Neural cell (in vitro differentiated cells): ENCODE measurements around the gene SYTL4. TPM values are rescaled to one million over a fixed set of nuclear protein-coding genes. Genes with fewer than 3 reads are reported as not detected.

Experiments
- H2AFZ ChIP-seq: fragments of 200-600, 300-800 bp; sonication (generic), shearing (Covaris generic); 2 replicates; pipeline ENCODE4 v1.6.0; 2014; ENCODE audit warnings: low read depth, mild to moderate bottlenecking, antibody characterized with exemption, low read length, moderate library complexity
- H3F3A ChIP-seq: fragments of 200-600 bp; shearing (Covaris generic); 2 replicates; pipeline ENCODE4 v1.6.1; 2016; ENCODE audit warnings: mild to moderate bottlenecking, moderate library complexity, mixed read lengths, antibody characterized with exemption, low read length; ENCODE audit not compliant: insufficient read depth, poor library complexity, severe bottlenecking
- H3K27ac ChIP-seq: fragments of 200-600, 300-800 bp; sonication (generic), shearing (Covaris generic); 2 replicates; pipeline ENCODE4 v1.5.1; 2014; ENCODE audit warnings: mild to moderate bottlenecking, low read length, moderate library complexity
- H3K27me3 ChIP-seq: fragments of 300-800, 200-600 bp; sonication (generic), shearing (Covaris generic); 2 replicates; pipeline ENCODE4 v1.6.0; 2014; ENCODE audit warnings: mild to moderate bottlenecking, low read depth, low read length, moderate library complexity; ENCODE audit not compliant: insufficient read depth
- H3K36me3 ChIP-seq: fragments of 300-800, 200-600 bp; sonication (generic), shearing (Covaris generic); 2 replicates; pipeline ENCODE4 v1.5.1; 2014; ENCODE audit warnings: mild to moderate bottlenecking, antibody characterized with exemption, low read length, moderate library complexity; ENCODE audit not compliant: insufficient read depth
- H3K4me2 ChIP-seq: fragments of 300-800, 200-600 bp; sonication (generic), shearing (Covaris generic); 2 replicates; pipeline ENCODE4 v1.6.0; 2014; ENCODE audit warnings: mild to moderate bottlenecking, low read length
- H3K4me3 ChIP-seq: fragments of 300-800, 200-600 bp; sonication (generic), shearing (Covaris generic); 2 replicates; pipeline ENCODE4 v1.5.1; 2014; ENCODE audit warnings: mild to moderate bottlenecking, low read length, moderate library complexity
- H3K79me2 ChIP-seq: fragments of 200-600 bp; shearing (Covaris generic); replicated peaks from 2 replicates; pipeline ENCODE4 v1.6.0; 2014; ENCODE audit warnings: mild to moderate bottlenecking, low read length, moderate library complexity; ENCODE audit not compliant: insufficient read depth
- H3K9ac ChIP-seq: fragments of 300-800, 200-600 bp; sonication (generic), shearing (Covaris generic); 2 replicates; pipeline ENCODE4 v1.6.1; 2016; ENCODE audit warnings: mild to moderate bottlenecking, low read length, mixed read lengths
- H3K9me2 ChIP-seq: fragments of 200-600 bp; shearing (Covaris generic); 2 replicates; pipeline ENCODE4 v1.6.1; 2016; ENCODE audit warnings: mild to moderate bottlenecking, low read length, mixed read lengths; ENCODE audit not compliant: insufficient read depth
- H3K9me3 ChIP-seq: fragments of 200-600, 300-800 bp; sonication (generic), shearing (Covaris generic); 2 replicates; pipeline ENCODE4 v1.6.1; 2016; ENCODE audit warnings: mild to moderate bottlenecking, mixed run types, low read length, moderate library complexity, mixed read lengths
- H4K20me1 ChIP-seq: fragments of 200-600 bp; shearing (Covaris generic); 2 replicates; pipeline ENCODE4 v1.6.1; 2016; ENCODE audit warnings: mild to moderate bottlenecking, mixed run types; ENCODE audit not compliant: insufficient read depth
- CTCF ChIP-seq: fragments of 450-650 bp; IDR thresholded peaks from 2 replicates; pipeline ENCODE4 v1.5.1; 2014; ENCODE audit warnings: antibody characterized with exemption, mild to moderate bottlenecking, moderate library complexity; ENCODE audit not compliant: poor library complexity, severe bottlenecking
- EP300 ChIP-seq: fragments of 450-650 bp; conservative IDR thresholded peaks from 2 replicates; pipeline ENCODE4 v1.6.1; 2014; ENCODE audit warnings: antibody characterized with exemption, mild to moderate bottlenecking, moderate library complexity; ENCODE audit not compliant: poor library complexity, severe bottlenecking
- EZH2 ChIP-seq: fragments of 200-600, 300-800 bp; shearing (Covaris generic), sonication (generic); IDR thresholded peaks from 2 replicates; pipeline ENCODE4 v1.6.1; 2014; ENCODE audit warnings: antibody characterized with exemption, low read length, borderline replicate concordance, mild to moderate bottlenecking; ENCODE audit not compliant: insufficient read depth, poor library complexity, severe bottlenecking
- MXI1 ChIP-seq: fragments of 450-650 bp; conservative IDR thresholded peaks from 2 replicates; pipeline ENCODE4 v1.6.1; 2014; ENCODE audit warnings: antibody characterized with exemption, mild to moderate bottlenecking; ENCODE audit not compliant: poor library complexity, severe bottlenecking
- POLR2AphosphoS5 ChIP-seq: IDR thresholded peaks from 2 replicates; pipeline ENCODE4 v1.6.1; 2012
- RAD21 ChIP-seq: fragments of 450-650 bp; conservative IDR thresholded peaks from 2 replicates; pipeline ENCODE4 v1.6.1; 2014; ENCODE audit warnings: antibody characterized with exemption, mild to moderate bottlenecking, moderate library complexity
- SMC3 ChIP-seq: fragments of 450-650 bp; conservative IDR thresholded peaks from 2 replicates; pipeline ENCODE4 v1.6.1; 2014; ENCODE audit warnings: antibody characterized with exemption, mild to moderate bottlenecking, moderate library complexity; ENCODE audit not compliant: poor library complexity
- TAF1 ChIP-seq: IDR thresholded peaks from 2 replicates; pipeline ENCODE4 v1.6.1; 2012; ENCODE audit warnings: low read depth
- polyA plus RNA-seq: library from polyadenylated mRNA; depleted of rRNA; stranded (reverse); fragments of >200 nt; gene quantifications from 2 replicates; pipeline ENCODE4 v1.2.3, GENCODE V29; 2014
- TF ChIP-seq, protein P1 (sequence below): IDR thresholded peaks from 2 replicates; pipeline ENCODE4 v1.6.1; 2012; ENCODE audit warnings: borderline replicate concordance

The SYTL4 gene
- polyA plus RNA-seq, 1 donor from 2014 or later: 0.11 TPM

GRCh38 chrX:100695991-100696390 lies 35.9 kb downstream of the SYTL4 start:
- no peaks in the 10 kb centered on the region for H3K79me2 ChIP-seq
- H2AFZ ChIP-seq: no peak overlapping the region
- no peak overlapping the region for H3K9ac ChIP-seq
- H3K4me3 ChIP-seq: no peak overlapping the region
- H4K20me1 ChIP-seq: no peaks in the 10 kb centered on the region
- H3K27ac ChIP-seq: peak overlapping the region; percentile 81
- no peaks in the 10 kb centered on the region for H3K36me3 ChIP-seq
- no peaks in the 10 kb centered on the region for H3K9me2 ChIP-seq
- no peaks in the 10 kb centered on the region for H3K27me3 ChIP-seq
- no peak overlapping the region for H3K4me2 ChIP-seq
- no peaks in the 10 kb centered on the region for H3K9me3 ChIP-seq
- no peaks in the 10 kb centered on the region for H3F3A ChIP-seq
- TF ChIP-seq SMC3 (no peak), EP300 (no peak), RAD21 (no peak), POLR2AphosphoS5 (no peak), TAF1 (no peak), MXI1 (no peak), CTCF (no peak), EZH2 (no peak)
- TF ChIP-seq, protein P1, sequence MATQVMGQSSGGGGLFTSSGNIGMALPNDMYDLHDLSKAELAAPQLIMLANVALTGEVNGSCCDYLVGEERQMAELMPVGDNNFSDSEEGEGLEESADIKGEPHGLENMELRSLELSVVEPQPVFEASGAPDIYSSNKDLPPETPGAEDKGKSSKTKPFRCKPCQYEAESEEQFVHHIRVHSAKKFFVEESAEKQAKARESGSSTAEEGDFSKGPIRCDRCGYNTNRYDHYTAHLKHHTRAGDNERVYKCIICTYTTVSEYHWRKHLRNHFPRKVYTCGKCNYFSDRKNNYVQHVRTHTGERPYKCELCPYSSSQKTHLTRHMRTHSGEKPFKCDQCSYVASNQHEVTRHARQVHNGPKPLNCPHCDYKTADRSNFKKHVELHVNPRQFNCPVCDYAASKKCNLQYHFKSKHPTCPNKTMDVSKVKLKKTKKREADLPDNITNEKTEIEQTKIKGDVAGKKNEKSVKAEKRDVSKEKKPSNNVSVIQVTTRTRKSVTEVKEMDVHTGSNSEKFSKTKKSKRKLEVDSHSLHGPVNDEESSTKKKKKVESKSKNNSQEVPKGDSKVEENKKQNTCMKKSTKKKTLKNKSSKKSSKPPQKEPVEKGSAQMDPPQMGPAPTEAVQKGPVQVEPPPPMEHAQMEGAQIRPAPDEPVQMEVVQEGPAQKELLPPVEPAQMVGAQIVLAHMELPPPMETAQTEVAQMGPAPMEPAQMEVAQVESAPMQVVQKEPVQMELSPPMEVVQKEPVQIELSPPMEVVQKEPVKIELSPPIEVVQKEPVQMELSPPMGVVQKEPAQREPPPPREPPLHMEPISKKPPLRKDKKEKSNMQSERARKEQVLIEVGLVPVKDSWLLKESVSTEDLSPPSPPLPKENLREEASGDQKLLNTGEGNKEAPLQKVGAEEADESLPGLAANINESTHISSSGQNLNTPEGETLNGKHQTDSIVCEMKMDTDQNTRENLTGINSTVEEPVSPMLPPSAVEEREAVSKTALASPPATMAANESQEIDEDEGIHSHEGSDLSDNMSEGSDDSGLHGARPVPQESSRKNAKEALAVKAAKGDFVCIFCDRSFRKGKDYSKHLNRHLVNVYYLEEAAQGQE: no peak

GRCh38 chrX:100695302-100695701 lies 36.6 kb downstream of the SYTL4 start:
- Histone ChIP-seq H2AFZ (no peak overlapping the region), H3K9me3 (no peaks in the 10 kb centered on the region), H3K4me3 (peak overlapping the region; percentile 33), H3K27me3 (no peaks in the 10 kb centered on the region), H3K9ac (peak overlapping the region; percentile 38), H4K20me1 (no peaks in the 10 kb centered on the region), H3K79me2 (no peaks in the 10 kb centered on the region), H3F3A (no peaks in the 10 kb centered on the region), H3K27ac (peak overlapping the region; percentile 81), H3K4me2 (no peak overlapping the region), H3K9me2 (no peaks in the 10 kb centered on the region), H3K36me3 (no peaks in the 10 kb centered on the region)
- no peak for TF ChIP-seq CTCF
- TF ChIP-seq EP300: peak; percentile 29
- TF ChIP-seq TAF1: no peak
- TF ChIP-seq RAD21: no peak
- no peak for TF ChIP-seq SMC3
